Body of pancreas (tissue), 4 donors: ENCODE data around the gene RAD51B.

ENCODE experiments used
- CTCF ChIP-seq, 7 experiments: fragments of 450-650 bp in 4 of 7; fragments of 200-600 bp in 3 of 7; sonication (generic) in 3 of 7; IDR thresholded peaks; one replicate each; pipeline ENCODE4 v1.5.1; 2016 to 2019; ENCODE audit warnings: antibody characterized with exemption in 7 of 7
- POLR2A ChIP-seq, 3 donors: fragments of 450-650 bp; IDR thresholded peaks; one replicate each; pipeline ENCODE4 v1.6.1; 2016; ENCODE audit warnings: antibody characterized with exemption in 3 of 3, mild to moderate bottlenecking in 2 of 3

GRCh38 chr14:67820428-67820971 is 921 bp downstream of the RAD51B start:
- no peak for TF ChIP-seq CTCF (IDR thresholded peaks at IDR 0.05)
- TF ChIP-seq POLR2A (IDR thresholded peaks at IDR 0.05): no peak
